ENCODE data around the gene KLK5.

The KLK5 gene

GRCh38 chr19:50969413-50969760, 16.5 kb upstream of the KLK5 start, which contains the start of gene KLK6:
TSS of gene KLK6 (minus strand) at chr19:50969591. CDS start at chr19:50968104, 1,487 bp downstream.
- DNase-seq (ENCODE audit: low read depth in 3 of 3, low spot score in 1 of 3) = no peak

DNA sequence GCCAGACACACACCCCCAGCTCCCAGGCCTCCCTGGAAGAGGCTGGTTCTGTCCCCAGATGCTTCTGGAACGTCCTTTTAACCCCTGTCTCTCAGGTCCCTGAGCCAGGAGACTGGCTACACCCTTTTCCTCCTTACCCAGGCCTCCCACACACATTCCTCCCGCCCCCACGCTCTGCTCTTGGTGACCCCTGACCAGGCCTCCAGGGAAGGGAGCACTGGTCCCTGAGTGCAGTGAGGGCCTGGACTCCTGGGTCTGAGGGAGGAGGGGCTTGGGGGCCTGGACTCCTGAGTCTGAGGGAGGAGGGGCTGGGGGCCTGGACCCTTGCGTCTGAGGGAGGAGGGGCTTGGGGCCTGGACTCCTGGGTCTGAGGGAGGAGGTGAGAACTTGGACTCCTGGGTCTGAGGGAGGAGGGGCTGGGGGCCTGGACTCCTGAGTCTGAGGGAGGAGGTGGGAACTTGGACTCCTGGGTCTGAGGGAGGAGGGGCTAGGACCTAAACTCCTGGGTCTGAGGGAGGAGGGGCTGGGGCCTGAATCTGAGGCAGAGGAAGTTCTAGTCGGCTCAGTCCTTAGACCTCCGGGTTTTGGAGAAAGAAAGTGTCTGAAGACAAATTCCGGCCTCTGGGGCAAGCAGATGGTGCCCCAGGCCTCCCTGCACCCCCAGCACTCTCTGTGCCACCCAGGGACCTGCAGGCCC, 16.0 kb upstream of the KLK5 start:
- DNase-seq (ENCODE audit: low read depth in 3 of 3, low spot score in 1 of 3) = no peak

DNA sequence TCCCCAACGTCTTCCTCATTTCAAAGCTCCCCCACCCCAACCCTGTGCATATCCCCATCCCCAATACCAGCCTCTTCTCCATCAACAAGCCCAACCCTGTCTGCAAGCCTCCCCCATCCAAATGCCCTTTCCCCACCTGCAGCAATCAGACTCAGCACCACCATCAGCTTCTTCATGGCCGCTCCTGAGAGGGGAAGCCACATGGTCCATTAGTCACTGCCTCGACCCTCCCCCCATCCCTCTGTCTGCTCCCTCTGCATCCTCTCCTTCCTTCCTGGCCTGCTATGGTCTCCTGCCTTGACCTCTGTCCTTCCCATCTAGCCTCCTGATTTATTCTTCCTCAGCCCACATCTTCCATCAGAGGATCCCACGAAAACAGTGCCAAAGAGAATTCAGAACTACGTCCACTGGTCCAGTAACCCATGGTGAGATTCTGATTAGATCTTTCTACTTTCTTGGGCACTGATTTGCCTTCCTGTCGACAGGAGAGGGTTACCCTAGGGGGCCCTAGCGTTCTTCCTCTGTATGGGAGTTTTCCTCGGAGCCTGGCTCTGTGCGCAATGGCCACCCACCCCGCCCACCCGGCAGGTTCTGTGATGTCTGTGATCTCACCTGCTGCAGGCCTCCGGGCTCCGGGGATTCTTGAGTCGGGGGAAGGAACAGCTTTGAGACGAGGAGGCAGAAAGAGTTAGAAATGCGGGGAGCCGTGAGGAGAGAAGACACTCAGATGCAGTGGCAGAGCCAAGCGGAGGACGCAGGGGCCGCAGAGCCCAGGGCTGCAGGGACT, 15.3 kb upstream of the KLK5 start:
- no peak for DNase-seq (ENCODE audit: low read depth in 3 of 3, low spot score in 1 of 3)

DNA sequence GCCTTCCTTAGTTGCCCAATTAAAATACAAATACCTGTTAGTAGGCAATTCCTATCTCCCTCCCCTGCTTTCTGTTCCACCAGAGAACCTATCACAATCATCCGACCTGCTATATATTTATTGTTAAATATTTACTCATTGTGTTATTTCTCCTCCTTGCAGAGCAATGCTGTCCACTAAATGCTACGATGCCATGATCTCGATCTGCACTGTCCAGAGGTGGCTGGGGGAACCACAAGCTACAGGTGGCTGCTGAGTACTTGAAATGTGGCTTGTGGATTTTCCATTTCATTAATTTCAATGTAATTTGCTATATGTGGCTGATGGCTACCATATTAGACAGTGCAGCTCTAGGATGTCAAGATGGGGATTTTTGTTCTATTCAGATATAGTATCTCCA, 11.4 kb upstream of the KLK5 start:
- DNase-seq (ENCODE audit: low read depth in 3 of 3, low spot score in 1 of 3) = no peak

- DNase-seq (ENCODE audit: low read depth in 3 of 3, low spot score in 1 of 3) = no peak
These were observed 10.5 kb upstream of the KLK5 start for GRCh38 chr19:50963381-50963780.

GRCh38 chr19:50962245-50962644, 9.4 kb upstream of the KLK5 start:
- DNase-seq (ENCODE audit: low read depth in 3 of 3, low spot score in 1 of 3) = no peak

- DNase-seq (ENCODE audit: low read depth in 3 of 3, low spot score in 1 of 3) = no peak
These were observed 7.1 kb upstream of the KLK5 start for GRCh38 chr19:50959731-50960500.

- no peak for DNase-seq (ENCODE audit: low read depth in 3 of 3, low spot score in 1 of 3)
These were observed 4.7 kb upstream of the KLK5 start for GRCh38 chr19:50957587-50957986.

DNA sequence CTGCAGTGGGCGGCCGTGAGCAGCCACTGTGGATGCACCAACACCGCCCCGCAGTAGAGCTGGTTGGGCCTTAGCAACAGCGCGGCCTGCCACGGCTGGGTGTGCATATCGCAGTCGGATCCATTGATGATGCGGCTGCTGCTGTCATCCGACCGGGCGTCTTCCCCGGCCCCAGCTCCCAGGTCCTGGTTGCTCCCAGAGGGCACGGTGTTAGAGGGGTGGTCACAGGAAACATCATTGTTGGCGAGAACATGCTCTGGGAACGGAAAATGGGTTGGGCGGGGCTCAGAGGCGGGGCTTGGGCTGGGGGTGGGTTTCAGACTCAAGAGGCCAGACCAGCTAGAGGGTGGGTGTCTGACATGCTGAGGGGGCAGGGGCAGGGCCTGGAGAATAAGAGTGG, 3.0 kb downstream of the KLK5 start:
- no peak for DNase-seq (ENCODE audit: low read depth in 3 of 3, low spot score in 1 of 3)

DNA sequence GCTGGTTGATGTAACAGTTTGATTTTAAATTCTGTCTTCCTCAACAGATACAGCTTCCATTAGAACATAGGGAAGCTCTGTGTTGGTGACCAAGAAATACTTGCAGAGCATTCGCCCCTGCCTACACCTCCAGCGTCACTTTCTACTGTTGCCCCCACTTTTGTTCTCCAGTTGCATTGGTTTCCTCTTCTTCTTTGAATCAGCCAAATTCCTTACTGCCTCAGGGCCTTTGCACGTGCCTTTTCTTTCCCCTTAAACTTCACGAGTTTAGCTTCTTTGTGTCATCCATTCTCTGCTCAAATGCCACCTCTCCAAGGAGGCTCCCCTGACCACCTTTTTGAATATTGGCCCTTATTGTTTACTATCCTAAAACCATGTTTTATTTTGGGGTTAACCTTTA, 5.7 kb downstream of the KLK5 start:
- no peak for DNase-seq (ENCODE audit: low read depth in 3 of 3, low spot score in 1 of 3)

DNA sequence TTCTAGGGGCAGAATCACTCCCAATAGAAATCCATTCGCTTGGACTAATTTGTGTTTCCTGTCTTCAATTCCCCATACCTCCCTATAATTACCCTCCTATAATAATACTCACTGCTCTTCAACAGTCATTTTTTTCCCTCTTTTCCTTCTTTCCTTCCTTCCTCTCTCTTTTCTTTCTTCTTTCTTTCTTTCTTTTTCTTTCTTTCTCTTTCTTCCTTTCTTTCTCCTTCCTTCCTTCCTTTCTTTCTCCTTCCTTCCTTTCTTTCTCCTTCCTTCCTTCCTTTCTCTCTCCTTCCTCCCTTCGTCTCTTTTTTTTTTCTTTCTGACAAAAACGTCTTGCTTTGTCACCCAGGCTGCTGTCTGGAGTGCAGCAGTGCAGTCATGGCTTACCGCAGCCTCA, 8.0 kb downstream of the KLK5 start:
- DNase-seq (ENCODE audit: low read depth in 3 of 3, low spot score in 1 of 3) = no peak

DNA sequence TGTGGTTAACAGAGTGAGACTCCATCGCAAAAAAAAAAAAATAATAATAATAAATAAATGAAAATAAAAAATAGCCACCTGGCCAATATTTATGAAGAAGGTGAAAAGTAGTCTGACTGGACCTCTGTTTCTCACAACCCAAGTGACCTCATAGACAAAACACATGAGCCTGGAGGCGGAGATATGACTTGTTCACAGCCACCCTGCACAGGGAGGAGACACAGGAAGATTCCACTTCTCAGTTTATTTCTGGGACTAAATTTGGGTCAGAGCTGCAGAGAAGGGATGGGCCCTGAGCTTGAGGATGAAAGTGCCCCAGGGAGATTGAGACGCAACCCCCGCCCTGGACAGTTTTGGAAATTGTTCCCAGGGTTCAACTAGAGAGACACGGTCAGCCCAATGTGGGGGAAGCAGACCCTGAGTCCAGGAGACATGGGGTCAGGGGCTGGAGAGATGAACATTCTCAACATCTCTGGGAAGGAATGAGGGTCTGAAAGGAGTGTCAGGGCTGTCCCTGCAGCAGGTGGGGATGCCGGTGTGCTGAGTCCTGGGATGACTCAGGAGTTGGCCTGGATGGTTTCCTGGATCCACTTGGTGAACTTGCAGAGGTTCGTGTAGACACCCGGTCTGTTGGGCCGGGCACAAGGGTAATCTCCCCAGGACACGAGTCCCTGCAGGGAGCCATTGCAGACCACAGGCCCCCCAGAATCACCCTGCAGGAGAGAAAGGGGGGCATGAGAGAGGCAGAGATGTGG, 9.6 kb downstream of the KLK5 start:
- DNase-seq (ENCODE audit: low read depth in 3 of 3, low spot score in 1 of 3) = no peak

GRCh38 chr19:50939596-50939995, 13.2 kb downstream of the KLK5 start:
- DNase-seq (ENCODE audit: low read depth in 3 of 3, low spot score in 1 of 3) = no peak

DNA sequence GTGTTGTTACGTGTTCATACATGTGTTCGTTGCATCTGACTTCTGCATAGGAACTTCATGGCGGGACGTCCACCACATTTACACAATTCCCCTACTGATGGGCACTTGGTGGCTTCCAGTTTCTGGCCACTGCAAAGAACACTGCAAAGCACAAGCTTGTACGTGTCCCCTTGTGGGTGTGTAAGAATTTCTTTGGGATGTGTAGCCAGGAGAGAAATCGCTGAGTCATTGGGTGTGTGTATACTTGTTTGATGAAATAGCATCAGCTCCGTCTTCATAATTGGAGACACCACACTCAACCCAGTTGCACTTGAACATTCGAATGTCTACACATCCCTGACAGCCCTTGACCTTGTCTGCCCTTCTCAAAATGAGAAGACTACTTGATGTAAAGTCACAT, 19.2 kb downstream of the KLK5 start:
- no peak for DNase-seq (ENCODE audit: low read depth in 3 of 3, low spot score in 1 of 3)

DNA sequence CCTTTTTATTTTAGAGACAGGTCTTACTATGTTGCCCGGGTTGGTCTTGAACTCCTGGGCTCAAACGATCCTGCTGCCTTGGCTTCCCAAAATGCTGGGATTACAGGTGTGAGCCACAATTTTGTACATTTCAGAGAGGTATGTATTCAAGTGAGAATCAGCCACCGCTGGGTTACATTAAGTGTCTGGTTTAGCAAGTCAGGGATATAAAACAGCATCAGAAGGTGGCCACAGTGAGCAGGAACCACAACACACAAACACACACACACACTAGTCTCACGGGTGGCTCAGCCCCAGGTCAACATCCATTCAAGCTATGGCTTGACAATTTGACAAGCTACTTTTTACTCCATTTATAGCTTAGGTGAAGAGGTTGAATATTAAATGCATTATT, 20.2 kb downstream of the KLK5 start:
- DNase-seq (ENCODE audit: low read depth in 3 of 3, low spot score in 1 of 3) = no peak

DNA sequence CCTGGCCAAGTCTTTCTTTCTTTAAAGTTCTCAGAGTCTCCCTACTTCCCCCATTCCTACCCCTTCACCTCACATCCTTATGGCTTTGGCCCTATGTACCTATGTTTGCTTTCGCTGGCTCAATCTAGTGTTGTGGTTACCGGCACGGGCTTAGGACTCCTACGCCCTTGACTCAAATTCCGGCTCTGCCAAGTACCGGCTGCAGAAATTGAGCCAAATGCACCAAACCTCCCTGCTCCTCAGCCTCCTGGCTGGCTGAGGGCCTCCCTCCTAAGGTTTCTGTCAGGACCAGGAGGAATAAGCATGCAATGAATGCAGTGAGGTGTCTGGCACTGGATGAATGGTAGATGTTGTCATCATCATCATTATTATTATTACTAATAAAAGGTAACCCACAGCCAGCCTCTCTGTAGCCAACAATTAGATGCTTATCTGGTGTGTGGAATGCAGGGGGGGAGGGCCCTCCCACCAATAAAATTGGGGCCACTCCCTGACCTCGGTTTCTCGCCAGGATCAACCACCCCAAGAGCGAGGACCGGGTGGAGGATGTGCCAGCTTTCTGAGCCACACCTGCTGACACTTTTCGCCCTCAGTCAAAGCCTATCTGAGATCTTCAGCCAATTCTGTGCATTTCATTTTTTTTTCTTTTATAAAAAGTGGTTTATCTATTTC, 20.7 kb downstream of the KLK5 start:
- no peak for DNase-seq (ENCODE audit: low read depth in 3 of 3, low spot score in 1 of 3)

DNA sequence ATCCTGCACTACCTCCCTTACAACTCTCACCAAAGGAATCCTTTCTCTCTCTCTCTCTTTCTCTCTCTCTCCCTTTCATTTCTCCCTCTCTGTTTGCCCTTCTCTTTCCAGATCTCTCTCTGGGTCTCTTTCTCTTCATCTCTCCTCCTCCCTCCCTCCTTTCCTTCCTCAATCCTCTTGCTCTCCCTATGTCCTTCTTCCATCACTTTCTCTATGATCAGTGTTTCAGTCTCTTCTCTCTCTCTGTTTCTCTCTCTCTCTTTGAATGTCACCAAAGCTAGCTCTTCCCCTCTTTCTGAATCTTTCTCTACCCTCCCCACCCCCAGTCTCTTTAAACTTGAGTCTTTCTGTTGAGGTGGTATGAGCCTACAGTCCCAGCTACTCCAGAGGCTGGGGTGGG, 21.8 kb downstream of the KLK5 start:
- no peak for DNase-seq (ENCODE audit: low read depth in 3 of 3, low spot score in 1 of 3)

DNA sequence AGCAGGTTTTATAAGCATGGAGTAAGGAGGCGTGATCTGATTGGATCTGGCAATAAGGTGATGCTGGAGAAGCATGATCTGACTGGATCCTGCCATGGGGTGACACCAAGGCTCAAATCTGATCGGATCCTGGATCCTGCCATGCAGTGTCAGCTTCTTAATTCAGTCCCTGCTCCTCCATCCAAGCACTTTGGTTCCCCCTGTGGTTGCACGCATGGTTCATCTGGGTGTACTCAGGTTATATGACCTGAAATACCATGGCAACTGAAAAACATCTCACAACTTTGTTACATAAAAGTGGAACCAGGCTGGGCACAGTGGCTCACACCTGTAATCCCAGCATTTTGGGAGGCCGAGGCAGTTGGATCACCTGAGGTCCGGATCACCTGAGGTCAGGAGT, 24.0 kb downstream of the KLK5 start:
- no peak for DNase-seq (ENCODE audit: low read depth in 3 of 3, low spot score in 1 of 3)

DNA sequence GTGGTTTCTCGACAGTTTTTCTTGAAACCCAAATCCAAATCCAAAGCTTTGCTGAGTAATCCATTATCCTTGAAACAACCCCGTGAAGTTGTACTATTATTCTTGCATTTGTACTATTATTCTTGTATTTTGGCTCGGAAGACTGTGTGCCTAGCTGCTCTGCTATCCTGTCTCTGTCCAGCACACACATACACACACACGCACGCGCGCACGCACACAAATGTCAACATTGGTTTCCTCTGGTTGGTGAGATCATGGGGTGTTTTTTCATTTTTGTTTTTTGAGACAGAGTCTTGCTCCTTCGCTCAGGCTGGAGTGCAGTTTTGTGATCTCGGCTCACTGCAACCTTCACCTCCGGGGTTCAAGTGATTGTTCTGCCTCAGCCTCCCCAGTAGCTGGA, 26.7 kb downstream of the KLK5 start:
- no peak for DNase-seq (ENCODE audit: low read depth in 3 of 3, low spot score in 1 of 3)

DNA sequence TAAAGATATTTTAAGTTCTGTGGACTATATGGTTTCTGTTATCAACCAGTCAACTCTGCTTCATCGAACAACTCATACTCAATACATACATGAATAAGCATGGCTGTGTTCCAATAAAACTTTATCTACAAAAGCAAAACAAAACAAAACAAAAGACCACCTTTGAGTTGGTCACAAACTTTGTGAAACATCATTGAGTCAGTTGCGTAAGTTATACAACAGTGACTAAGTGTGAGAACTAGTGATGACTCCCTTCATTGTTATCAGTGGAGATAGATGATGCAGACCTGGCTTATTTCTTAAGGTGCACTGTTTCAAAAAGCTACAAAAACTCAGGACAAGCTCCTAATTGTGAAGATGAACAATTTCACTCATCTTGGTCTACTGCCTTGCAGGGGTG, 27.1 kb downstream of the KLK5 start:
- DNase-seq (ENCODE audit: low read depth in 3 of 3, low spot score in 1 of 3) = no peak

DNA sequence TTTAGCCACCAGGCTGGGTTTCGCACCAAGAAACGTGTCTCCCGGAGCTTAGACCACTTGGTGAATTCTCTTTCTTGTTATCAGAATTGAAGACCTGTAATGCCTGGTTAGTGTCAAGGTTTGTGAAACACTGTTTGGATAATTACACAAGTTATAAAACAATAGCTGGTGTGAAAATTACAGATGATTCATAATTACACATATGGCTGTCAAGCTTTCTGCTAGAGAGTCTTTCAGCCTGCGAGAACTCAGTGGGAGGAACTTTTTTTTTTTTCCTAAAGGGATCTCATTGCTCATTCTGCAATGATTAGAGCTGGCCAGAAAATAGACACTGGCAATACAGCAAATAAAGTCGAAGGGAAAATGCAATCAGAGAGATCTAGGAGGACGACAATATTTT, 28.3 kb downstream of the KLK5 start:
- no peak for DNase-seq (ENCODE audit: low read depth in 3 of 3, low spot score in 1 of 3)

Data from stimulated activated CD4-positive, alpha-beta T cell treated with anti-CD3 and anti-CD28 coated beads, TNF-alpha, amount 100 ng/mL, for 1 hour (primary cell).